HEK293 (cell line): ENCODE data around the gene UST.

Source experiments
- ELK4 ChIP-seq: IDR thresholded peaks from 2 replicates; pipeline ENCODE4 v1.6.1; 2011; ENCODE audit warnings: mild to moderate bottlenecking, low read depth, low read length, borderline replicate concordance
- GLIS2 ChIP-seq: fragments of 450-650 bp; formaldehyde crosslinking; IDR thresholded peaks from 2 replicates; pipeline ENCODE4 v1.5.1; 2016; ENCODE audit warnings: missing biosample characterization, missing genetic modification characterization
- KLF7 ChIP-seq: fragments of 450-650 bp; formaldehyde crosslinking; IDR thresholded peaks from 2 replicates; pipeline ENCODE4 v1.5.1; 2016; ENCODE audit warnings: missing biosample characterization, missing genetic modification characterization, borderline replicate concordance
- PRDM2 ChIP-seq: fragments of 450-650 bp; formaldehyde crosslinking; IDR thresholded peaks from 2 replicates; pipeline ENCODE4 v1.5.1; 2016; ENCODE audit warnings: missing biosample characterization, missing genetic modification characterization, borderline replicate concordance
- YY1 ChIP-seq: fragments of 450-650 bp; formaldehyde crosslinking; IDR thresholded peaks from 2 replicates; pipeline ENCODE4 v1.5.1; 2018; ENCODE audit warnings: missing biosample characterization, missing genetic modification characterization
- ZBTB20 ChIP-seq: fragments of 450-650 bp; formaldehyde crosslinking; IDR thresholded peaks from 2 replicates; pipeline ENCODE4 v1.5.1; 2016; ENCODE audit warnings: missing biosample characterization, missing genetic modification characterization
- ZFP3 ChIP-seq: fragments of 450-650 bp; formaldehyde crosslinking; IDR thresholded peaks from 2 replicates; pipeline ENCODE4 v1.5.1; 2016; ENCODE audit warnings: low read depth, missing biosample characterization, missing genetic modification characterization
- ZNF10 ChIP-seq: fragments of 450-650 bp; formaldehyde crosslinking; IDR thresholded peaks from 2 replicates; pipeline ENCODE4 v1.5.1; 2017; ENCODE audit warnings: missing biosample characterization, missing genetic modification characterization
- ZNF174 ChIP-seq: fragments of 450-650 bp; formaldehyde crosslinking; IDR thresholded peaks from 2 replicates; pipeline ENCODE4 v1.5.0; 2017; ENCODE audit warnings: missing biosample characterization, mild to moderate bottlenecking, missing genetic modification characterization
- ZNF211 ChIP-seq: fragments of 450-650 bp; formaldehyde crosslinking; IDR thresholded peaks from 2 replicates; pipeline ENCODE4 v1.5.1; 2016; ENCODE audit warnings: low read depth, missing biosample characterization, missing genetic modification characterization
- ZNF214 ChIP-seq: fragments of 450-650 bp; formaldehyde crosslinking; IDR thresholded peaks from 2 replicates; pipeline ENCODE4 v1.5.1; 2017; ENCODE audit warnings: missing biosample characterization, mild to moderate bottlenecking, missing genetic modification characterization, borderline replicate concordance
- ZNF280D ChIP-seq: fragments of 450-650 bp; formaldehyde crosslinking; IDR thresholded peaks from 2 replicates; pipeline ENCODE4 v1.5.1; 2016; ENCODE audit warnings: missing biosample characterization, missing genetic modification characterization
- ZNF292 ChIP-seq: fragments of 450-650 bp; formaldehyde crosslinking; IDR thresholded peaks from 2 replicates; pipeline ENCODE4 v1.5.1; 2016; ENCODE audit warnings: low read depth, missing biosample characterization, missing genetic modification characterization, borderline replicate concordance
- ZNF513 ChIP-seq: fragments of 450-650 bp; IDR thresholded peaks from 2 replicates; pipeline ENCODE4 v1.5.1; 2018; ENCODE audit warnings: missing biosample characterization, missing genetic modification characterization
- ZNF555 ChIP-seq: fragments of 450-650 bp; formaldehyde crosslinking; conservative IDR thresholded peaks from 2 replicates; pipeline ENCODE4 v1.5.1; 2017; ENCODE audit warnings: missing biosample characterization, mild to moderate bottlenecking, missing genetic modification characterization, inconsistent platforms
- ZNF560 ChIP-seq: fragments of 450-650 bp; formaldehyde crosslinking; IDR thresholded peaks from 2 replicates; pipeline ENCODE4 v1.5.1; 2017; ENCODE audit warnings: missing biosample characterization, missing genetic modification characterization, borderline replicate concordance
- ZNF580 ChIP-seq: fragments of 450-650 bp; formaldehyde crosslinking; IDR thresholded peaks from 2 replicates; pipeline ENCODE4 v1.5.1; 2016; ENCODE audit warnings: missing biosample characterization, missing genetic modification characterization
- ZNF610 ChIP-seq: fragments of 450-650 bp; formaldehyde crosslinking; IDR thresholded peaks from 2 replicates; pipeline ENCODE4 v1.5.1; 2016; ENCODE audit warnings: missing biosample characterization, missing genetic modification characterization, borderline replicate concordance
- ZNF621 ChIP-seq: fragments of 450-650 bp; formaldehyde crosslinking; IDR thresholded peaks from 2 replicates; pipeline ENCODE4 v1.5.1; 2017; ENCODE audit warnings: missing biosample characterization, missing genetic modification characterization
- ZNF626 ChIP-seq: fragments of 450-650 bp; sonication (Bioruptor Pico); formaldehyde crosslinking; IDR thresholded peaks from 2 replicates; pipeline ENCODE4 v1.5.1; 2018; ENCODE audit warnings: missing biosample characterization, missing genetic modification characterization, inconsistent platforms
- ZNF645 ChIP-seq: fragments of 450-650 bp; formaldehyde crosslinking; IDR thresholded peaks from 2 replicates; pipeline ENCODE4; 2016; ENCODE audit warnings: missing biosample characterization, missing genetic modification characterization
- ZNF658 ChIP-seq: fragments of 450-650 bp; formaldehyde crosslinking; IDR thresholded peaks from 2 replicates; pipeline ENCODE4; 2016; ENCODE audit warnings: missing biosample characterization, missing genetic modification characterization
- ZNF670 ChIP-seq: fragments of 450-650 bp; formaldehyde crosslinking; IDR thresholded peaks from 2 replicates; pipeline ENCODE4 v1.5.1; 2016; ENCODE audit warnings: missing biosample characterization, missing genetic modification characterization, low read depth
- ZNF768 ChIP-seq: fragments of 450-650 bp; formaldehyde crosslinking; IDR thresholded peaks from 2 replicates; pipeline ENCODE4 v1.5.1; 2018; ENCODE audit warnings: missing biosample characterization, mild to moderate bottlenecking, missing genetic modification characterization
- ZNF791 ChIP-seq: fragments of 450-650 bp; formaldehyde crosslinking; IDR thresholded peaks from 2 replicates; pipeline ENCODE4 v1.5.1; 2016; ENCODE audit warnings: missing biosample characterization, missing genetic modification characterization
- ZSCAN23 ChIP-seq: fragments of 450-650 bp; formaldehyde crosslinking; IDR thresholded peaks from 2 replicates; pipeline ENCODE4 v1.5.1; 2016; ENCODE audit warnings: missing biosample characterization, missing genetic modification characterization

The UST gene

GRCh38 chr6:148760568-148761526 is 14.0 kb downstream of the UST start (continued):
- no peak for TF ChIP-seq ZNF513 (tag by site-specific recombination)
- no peak for TF ChIP-seq ZNF555
- TF ChIP-seq ZBTB20 (tag by site-specific recombination), result peak; percentile 69
- TF ChIP-seq ELK4, result no peak
- peak; percentile 68; the same call in 1 of the 2 replicates for TF ChIP-seq GLIS2
- TF ChIP-seq YY1 (tag by site-specific recombination), result no peak
- TF ChIP-seq ZNF214 (tag by site-specific recombination), result no peak
- TF ChIP-seq ZNF621 (tag by site-specific recombination), result no peak
- no peak for TF ChIP-seq ZNF610
- TF ChIP-seq KLF7 (tag by site-specific recombination), result no peak
- no peak for TF ChIP-seq PRDM2
- no peak for TF ChIP-seq ZNF670 (tag by site-specific recombination)
- TF ChIP-seq ZNF174 (tag by site-specific recombination), result no peak
- no peak for TF ChIP-seq ZNF645 (tag by site-specific recombination)
- no peak for TF ChIP-seq ZNF580 (tag by site-specific recombination)
- TF ChIP-seq ZNF626, result no peak
- TF ChIP-seq ZNF658 (tag by site-specific recombination), result no peak
- no peak for TF ChIP-seq ZNF791 (tag by site-specific recombination)
- TF ChIP-seq ZNF10 (tag by site-specific recombination), result no peak
- no peak for TF ChIP-seq ZSCAN23 (tag by site-specific recombination)
- TF ChIP-seq ZNF292 (tag by site-specific recombination), result no peak
- no peak for TF ChIP-seq ZNF211 (tag by site-specific recombination)
- no peak for TF ChIP-seq ZNF280D
- no peak for TF ChIP-seq ZNF768
- no peak for TF ChIP-seq ZNF560 (tag by site-specific recombination)
- no peak for TF ChIP-seq ZFP3
